ENCODE results near the gene PRDM15. TPM values are rescaled to one million over a fixed set of nuclear protein-coding genes. Genes with fewer than 3 reads are reported as not detected.

Gene PRDM15
- total RNA-seq, 4 donors from 2014 or later = 11.8 to 33.7 (median 18.5) TPM

DNA sequence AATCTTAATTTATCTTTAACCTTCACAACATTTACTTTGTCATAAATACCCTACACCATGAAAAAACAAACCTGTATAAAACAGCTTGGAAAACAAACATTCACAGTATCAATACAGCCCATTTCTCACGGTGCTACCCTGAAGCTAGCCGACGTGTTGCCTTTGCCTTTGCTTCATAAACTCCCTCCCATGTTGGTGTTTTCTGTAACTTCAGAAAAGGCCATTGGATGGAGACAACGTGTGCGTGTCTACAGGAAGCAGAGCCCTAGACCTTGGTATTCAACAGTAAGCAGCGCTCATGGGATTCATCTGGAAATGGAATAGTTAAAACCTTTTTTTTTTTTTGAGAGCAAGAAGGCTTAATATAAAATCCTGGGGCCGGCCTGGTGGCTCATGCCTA lies 7.2 kb upstream of the PRDM15 start:
- no peak for TF ChIP-seq EP300 (IDR thresholded peaks at IDR 0.05)
- TF ChIP-seq, protein P1, sequence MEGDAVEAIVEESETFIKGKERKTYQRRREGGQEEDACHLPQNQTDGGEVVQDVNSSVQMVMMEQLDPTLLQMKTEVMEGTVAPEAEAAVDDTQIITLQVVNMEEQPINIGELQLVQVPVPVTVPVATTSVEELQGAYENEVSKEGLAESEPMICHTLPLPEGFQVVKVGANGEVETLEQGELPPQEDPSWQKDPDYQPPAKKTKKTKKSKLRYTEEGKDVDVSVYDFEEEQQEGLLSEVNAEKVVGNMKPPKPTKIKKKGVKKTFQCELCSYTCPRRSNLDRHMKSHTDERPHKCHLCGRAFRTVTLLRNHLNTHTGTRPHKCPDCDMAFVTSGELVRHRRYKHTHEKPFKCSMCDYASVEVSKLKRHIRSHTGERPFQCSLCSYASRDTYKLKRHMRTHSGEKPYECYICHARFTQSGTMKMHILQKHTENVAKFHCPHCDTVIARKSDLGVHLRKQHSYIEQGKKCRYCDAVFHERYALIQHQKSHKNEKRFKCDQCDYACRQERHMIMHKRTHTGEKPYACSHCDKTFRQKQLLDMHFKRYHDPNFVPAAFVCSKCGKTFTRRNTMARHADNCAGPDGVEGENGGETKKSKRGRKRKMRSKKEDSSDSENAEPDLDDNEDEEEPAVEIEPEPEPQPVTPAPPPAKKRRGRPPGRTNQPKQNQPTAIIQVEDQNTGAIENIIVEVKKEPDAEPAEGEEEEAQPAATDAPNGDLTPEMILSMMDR (IDR thresholded peaks at IDR 0.05) = no peak
- no peak for TF ChIP-seq POLR2A (IDR thresholded peaks at IDR 0.05)
- H3K4me3 ChIP-seq = no peak overlapping the region
- DNase-seq (ENCODE audit: low spot score in 2 of 2) = no peak
- H3K36me3 ChIP-seq = peaks cover 0 to 35% (median 0%) of the 10 kb centered on the region in 3 donors
- no peak overlapping the region for H3K27ac ChIP-seq
- H3K4me1 ChIP-seq = no peaks in the 10 kb centered on the region
- H3K9me3 ChIP-seq = no peaks in the 10 kb centered on the region
- 75 to 80% methylated on average over 7 of the region's 7 CpGs for WGBS, 2 donors
- no peaks in the 10 kb centered on the region for H3K27me3 ChIP-seq

DNA sequence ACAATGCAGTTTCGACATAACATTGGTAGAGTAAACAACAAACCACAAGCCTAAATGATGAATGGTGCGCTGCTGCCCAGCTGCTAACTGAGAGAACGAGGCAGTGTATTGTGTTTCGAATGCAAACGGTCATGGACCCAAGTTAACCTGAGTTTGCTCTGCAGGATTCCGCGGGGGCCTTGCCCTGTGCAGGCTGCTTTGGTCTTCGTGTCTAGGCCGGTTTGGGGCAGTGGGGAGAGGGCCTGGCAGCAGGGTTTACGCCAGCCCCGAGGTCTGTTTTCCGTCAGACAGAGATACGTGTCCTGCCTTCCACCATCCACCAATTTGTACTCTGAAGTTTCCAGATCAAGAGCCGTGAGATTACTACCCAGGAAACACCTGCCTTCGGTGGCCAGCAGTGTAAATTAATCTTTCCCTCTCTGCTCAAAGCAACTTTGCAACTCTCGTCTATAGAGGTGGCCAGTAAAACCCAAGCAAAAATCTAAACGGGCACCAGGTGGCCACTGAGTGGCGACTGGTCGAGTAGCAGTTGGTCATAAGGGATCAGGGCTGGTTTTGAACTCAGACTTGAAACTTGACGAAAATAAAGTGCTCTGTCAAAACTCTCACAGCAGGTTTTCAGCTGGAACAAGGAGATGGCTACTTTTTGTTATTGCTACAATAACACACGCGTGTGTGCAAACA lies 6.3 kb upstream of the PRDM15 start:
- H3K27ac ChIP-seq = no peak overlapping the region
- peaks cover 0 to under 1% (median 0%) of the 10 kb centered on the region in 4 donors for H3K4me1 ChIP-seq
- DNase-seq (ENCODE audit: low spot score in 2 of 2) = no peak
- peaks cover 0 to 27% (median 0%) of the 10 kb centered on the region in 3 donors for H3K36me3 ChIP-seq
- no peak overlapping the region for H3K4me3 ChIP-seq
- 59 to 61% methylated on average over 22 of the region's 22 CpGs for WGBS, 2 donors
- H3K27me3 ChIP-seq = no peaks in the 10 kb centered on the region
- TF ChIP-seq, protein P1 (IDR thresholded peaks at IDR 0.05) = no peak
- TF ChIP-seq POLR2A (IDR thresholded peaks at IDR 0.05) = no peak
- TF ChIP-seq EP300 (IDR thresholded peaks at IDR 0.05) = no peak
- H3K9me3 ChIP-seq = no peaks in the 10 kb centered on the region

DNA sequence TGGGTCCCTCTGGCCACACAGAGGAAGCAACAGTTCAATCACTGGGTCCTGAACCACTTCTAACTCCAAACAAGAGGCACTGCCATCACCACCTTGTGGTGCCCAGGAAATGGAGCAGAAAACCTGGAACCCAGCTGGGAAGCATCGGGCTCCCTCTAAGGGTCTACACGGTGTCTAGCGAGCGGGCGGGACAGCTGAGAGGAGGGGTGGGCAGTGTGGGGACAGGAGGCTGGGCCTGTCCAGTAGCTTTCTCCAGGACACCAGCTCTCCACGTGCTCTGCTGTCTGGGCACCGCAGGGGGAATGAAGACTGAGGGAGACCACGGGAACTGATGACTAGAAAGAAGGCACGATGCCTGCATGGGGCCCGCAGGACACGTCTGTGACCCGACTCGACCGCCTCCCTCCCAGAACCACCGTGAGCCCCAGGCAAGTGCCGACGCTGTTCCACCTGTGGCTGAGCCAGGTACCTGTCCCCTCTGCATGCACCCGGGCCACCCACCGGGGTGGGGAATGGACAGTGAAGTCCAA lies 5.4 kb upstream of the PRDM15 start:
- DNase-seq (ENCODE audit: low spot score in 2 of 2) = no peak
- H3K27ac ChIP-seq = no peak overlapping the region
- H3K27me3 ChIP-seq = no peaks in the 10 kb centered on the region

DNA sequence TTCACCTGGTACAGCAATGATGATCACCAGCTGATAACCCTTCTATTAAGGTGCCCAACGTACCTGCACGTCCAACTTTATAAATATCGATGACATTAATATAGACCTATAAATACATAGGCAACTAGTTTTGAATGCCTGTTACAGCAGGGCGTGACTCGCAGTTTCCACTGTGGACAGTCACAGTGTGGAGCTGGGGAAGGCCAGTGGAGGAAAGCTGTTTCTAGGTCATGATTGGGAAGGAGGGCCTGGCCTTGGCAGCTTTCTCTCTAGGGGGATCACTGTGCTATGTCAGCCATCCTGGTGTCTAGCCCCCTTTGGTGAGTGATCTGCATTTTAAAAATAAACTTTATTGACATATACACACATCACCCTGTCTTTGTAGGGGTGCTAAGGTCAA lies 4.4 kb upstream of the PRDM15 start:
- H3K27ac ChIP-seq = no peak overlapping the region
- no peak for DNase-seq (ENCODE audit: low spot score in 2 of 2)
- TF ChIP-seq POLR2A (IDR thresholded peaks at IDR 0.05) = no peak
- H3K27me3 ChIP-seq = no peaks in the 10 kb centered on the region
- H3K36me3 ChIP-seq = peaks cover 0 to 8% (median 0%) of the 10 kb centered on the region in 3 donors
- H3K9me3 ChIP-seq = no peaks in the 10 kb centered on the region
- no peak overlapping the region for H3K4me3 ChIP-seq
- H3K4me1 ChIP-seq = peaks cover 0 to 10% (median 0%) of the 10 kb centered on the region in 4 donors
- WGBS, 2 donors = 90 to 93% methylated on average over 5 of the region's 5 CpGs

More for the DNA sequence above, 5.4 kb upstream of the PRDM15 start:
- Histone ChIP-seq H3K9me3 (no peaks in the 10 kb centered on the region), H3K36me3 (peaks cover 0 to 17% (median 0%) of the 10 kb centered on the region in 3 donors), H3K4me3 (no peak overlapping the region), H3K4me1 (peaks cover 0 to 10% (median 0%) of the 10 kb centered on the region in 4 donors)
- 90 to 91% methylated on average over 14 to 19 of the region's 19 CpGs for WGBS, 2 donors
- no peak for TF ChIP-seq POLR2A (IDR thresholded peaks at IDR 0.05)
- TF ChIP-seq, protein P1 (IDR thresholded peaks at IDR 0.05) = no peak
- no peak for TF ChIP-seq EP300 (IDR thresholded peaks at IDR 0.05)

DNA sequence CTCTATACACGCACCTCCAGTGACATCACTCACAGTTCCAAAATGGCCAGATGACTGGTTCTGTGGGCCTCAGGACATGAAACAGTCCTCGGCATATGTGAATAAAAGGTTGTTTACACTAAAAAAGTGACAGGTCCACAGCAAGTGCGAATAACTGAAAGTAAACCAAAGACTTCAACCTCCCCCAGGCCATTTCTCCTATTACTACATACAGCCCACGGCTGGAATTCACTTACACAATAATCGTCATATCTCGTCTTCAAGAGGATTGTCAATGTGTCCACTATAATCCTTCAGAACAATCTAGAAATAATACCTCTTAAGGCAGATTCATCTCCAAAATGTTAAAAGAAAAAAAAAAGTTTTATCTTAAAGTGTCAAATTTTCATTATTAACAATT lies 1.9 kb upstream of the PRDM15 start:
- DNase-seq (ENCODE audit: low spot score in 2 of 2) = no peak
- TF ChIP-seq POLR2A (IDR thresholded peaks at IDR 0.05) (no peak), EP300 (IDR thresholded peaks at IDR 0.05) (no peak)
- TF ChIP-seq, protein P1 (IDR thresholded peaks at IDR 0.05) = no peak
- Histone ChIP-seq H3K9me3 (no peaks in the 10 kb centered on the region), H3K36me3 (no peaks in the 10 kb centered on the region), H3K4me1 (peaks cover 0 to 31% (median 9%) of the 10 kb centered on the region in 4 donors), H3K4me3 (no peak overlapping the region), H3K27me3 (no peaks in the 10 kb centered on the region), H3K27ac (no peak overlapping the region)
- 89 to 92% methylated on average over 6 of the region's 6 CpGs for WGBS, 2 donors

Data from tibial nerve (tissue), 4 donors.